Activated CD4-positive, alpha-beta T cell treated with anti-CD3 and anti-CD28 coated beads for 1 hour (primary cell): ENCODE measurements around the gene FSCN2.

Source experiments
- DNase-seq: peaks from one replicate; pipeline ENCODE4 v3.0.0-alpha.2; 2020

FSCN2 gene

GRCh38 chr17:81491181-81491581 lies 37.0 kb upstream of the FSCN2 start:
- no peak for DNase-seq

GRCh38 chr17:81491761-81492160 lies 36.4 kb upstream of the FSCN2 start:
- DNase-seq, result no peak

DNA sequence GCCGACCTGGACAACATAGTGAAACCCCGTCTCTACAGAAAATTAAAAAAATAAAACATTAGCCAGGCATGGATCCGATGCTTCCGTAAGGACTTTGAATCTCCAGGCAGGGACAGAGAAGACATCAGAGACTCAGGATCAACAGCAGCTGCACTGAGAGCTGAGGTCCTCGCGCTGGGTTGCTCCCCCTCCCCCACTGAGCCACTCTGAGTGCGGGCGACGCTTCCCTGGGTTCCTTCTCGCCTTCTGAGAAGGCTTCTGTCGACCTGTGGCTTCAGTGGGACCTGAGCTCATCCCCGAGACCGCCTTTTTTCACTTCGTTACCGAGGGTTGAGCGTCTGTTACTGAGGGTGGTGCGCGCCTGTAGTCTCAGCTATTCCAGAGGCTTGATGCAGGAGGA lies 36.0 kb upstream of the FSCN2 start:
- no peak for DNase-seq

GRCh38 chr17:81492706-81493105 lies 35.5 kb upstream of the FSCN2 start:
- DNase-seq, result no peak

DNA sequence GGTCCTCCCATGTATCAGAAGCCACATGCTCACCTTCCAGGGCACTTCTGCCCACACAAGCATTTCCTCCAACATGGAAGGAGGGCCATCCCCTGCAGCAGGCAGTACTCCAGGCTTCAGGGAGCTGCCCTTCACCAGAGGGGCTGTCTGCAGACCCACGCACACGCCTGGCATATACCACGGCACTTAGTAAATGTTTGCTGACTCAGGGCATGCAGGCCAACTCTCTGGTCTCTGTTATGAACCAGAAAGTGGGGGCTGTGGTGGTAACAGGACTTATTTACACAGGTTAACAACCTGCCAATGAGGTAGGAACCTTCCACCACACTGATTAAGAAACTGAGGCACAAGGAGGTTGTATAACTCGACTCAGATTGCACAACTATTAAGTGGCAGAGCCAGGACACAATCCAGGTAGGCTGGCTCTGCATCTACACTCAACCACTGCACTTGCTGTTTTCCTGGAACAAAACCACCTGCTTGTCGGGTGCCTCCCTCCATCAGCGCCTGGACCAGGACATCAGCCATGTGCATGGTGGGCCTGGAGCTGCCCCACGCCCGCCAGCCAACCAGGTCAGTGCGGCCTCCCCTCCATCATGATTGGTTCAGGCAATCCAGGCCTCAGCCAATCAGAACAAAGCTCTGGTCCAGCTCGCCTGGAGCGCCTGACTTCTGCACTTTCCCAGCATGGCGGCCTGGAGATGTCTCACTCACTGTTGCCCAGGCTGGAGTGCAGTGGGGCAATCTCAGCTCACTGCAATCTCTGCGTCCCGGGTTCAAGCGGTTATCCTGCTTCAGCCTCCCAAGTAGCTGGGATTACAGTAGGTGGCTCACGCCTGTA lies 34.8 kb upstream of the FSCN2 start:
- no peak for DNase-seq

- no peak for DNase-seq
Measured at GRCh38 chr17:81494626-81495377, 33.4 kb upstream of the FSCN2 start.

- no peak for DNase-seq
Measured at GRCh38 chr17:81498953-81499600, 29.1 kb upstream of the FSCN2 start.

- DNase-seq, result no peak
Measured at GRCh38 chr17:81499601-81499970, 28.6 kb upstream of the FSCN2 start.

DNA sequence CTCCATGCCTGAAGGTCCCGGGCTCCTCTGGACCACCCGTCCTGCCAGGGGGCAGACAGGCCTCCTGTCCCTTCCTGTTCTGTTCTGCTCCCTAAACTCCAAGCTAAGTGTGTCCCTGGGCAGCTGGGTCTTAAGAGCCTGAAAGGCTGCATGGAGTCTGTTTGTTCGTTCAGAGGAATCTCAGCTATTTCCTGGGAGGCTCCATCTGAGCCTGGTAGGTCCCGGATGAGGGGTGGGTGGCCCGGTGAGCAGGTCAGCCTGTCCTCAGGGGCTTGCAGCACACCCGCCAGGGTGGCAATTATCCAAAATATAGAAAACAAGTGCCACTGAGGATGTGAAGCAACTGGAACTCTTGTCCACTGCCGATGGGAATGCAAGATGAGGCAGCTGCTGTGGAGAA lies 28.1 kb upstream of the FSCN2 start:
- DNase-seq, result no peak

DNA sequence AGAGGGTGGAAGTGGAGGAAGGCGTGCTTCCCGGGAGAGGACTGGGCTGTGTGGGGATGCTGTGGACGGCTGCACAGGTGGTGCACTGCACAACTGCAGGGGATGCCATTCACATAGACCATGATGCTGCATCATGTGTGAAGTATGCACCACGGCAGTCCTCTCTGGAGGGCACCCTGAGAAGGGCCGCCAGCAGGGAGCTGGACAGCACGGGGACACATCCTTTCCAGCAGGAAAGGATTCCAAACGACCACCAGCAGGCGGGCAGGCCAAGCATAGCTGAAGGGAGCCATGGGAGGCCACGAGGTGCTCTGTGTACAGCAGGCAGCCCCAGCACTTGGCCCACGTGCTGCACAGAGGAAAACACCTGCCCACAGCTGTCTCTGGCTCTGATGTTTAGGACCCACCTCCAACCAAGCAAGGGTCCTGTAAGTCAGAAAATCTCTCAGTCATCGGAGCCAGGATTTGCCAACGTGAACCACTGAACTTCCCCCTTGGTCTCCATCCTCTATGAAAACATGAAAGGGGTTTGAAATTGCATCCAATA lies 25.6 kb upstream of the FSCN2 start:
- DNase-seq, result no peak

DNA sequence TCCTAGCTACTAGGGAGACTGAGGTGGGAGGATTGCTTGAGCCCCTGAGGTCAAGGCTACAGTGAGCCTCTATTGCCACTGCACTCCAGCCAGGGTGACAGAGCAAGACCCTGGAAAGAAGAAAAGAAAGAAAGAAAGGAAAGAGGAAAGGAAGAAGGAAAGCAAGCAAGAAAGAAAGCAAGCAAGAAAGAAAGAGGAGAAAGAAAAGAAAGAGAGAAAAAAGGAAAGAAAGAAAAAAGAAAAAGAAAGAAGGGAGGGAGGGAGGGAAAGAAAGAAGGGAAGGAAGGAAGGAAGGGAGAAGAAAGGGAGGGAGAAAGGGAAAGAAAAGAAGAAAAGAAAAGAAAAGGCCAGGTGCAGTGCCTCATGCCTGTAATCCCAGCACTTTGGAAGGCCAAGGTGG lies 24.6 kb upstream of the FSCN2 start:
- no peak for DNase-seq

GRCh38 chr17:81508639-81509206 lies 19.5 kb upstream of the FSCN2 start:
- no peak for DNase-seq

GRCh38 chr17:81509207-81509971 lies 18.8 kb upstream of the FSCN2 start:
- DNase-seq, result no peak

DNA sequence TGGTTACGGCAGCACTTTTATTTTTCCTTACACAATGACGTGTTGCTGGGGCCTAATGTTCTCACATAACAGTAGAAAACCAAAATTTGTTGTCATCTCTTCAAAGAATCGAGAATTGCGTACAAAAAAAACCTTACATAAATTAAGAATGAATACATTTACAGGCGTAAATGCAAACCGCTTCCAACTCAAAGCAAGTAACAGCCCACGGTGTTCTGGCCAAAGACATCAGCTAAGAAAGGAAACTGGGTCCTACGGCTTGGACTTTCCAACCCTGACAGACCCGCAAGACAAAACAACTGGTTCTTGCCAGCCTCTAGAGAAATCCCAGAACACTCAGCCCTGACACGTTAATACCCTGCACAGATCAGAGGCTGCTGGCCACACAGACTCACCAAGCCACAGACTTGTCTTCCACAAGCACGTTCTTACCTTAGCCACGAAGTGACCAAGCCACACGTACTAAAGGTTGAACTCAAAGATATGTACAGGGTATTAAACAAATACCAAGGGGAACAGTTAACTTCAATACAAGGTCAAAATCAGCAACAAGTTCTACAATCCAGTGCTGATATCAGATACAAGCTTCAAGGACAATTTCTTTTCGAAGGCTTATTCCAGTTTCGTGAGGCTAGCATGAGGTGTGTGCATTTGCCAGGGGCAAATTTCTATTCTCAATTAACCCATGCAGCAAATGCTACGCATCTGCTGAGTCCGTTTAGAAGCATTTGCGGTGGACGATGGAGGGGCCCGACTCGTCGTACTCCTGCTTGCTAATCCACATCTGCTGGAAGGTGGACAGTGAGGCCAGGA lies 18.0 kb upstream of the FSCN2 start:
- no peak for DNase-seq

GRCh38 chr17:81510785-81511553 lies 17.2 kb upstream of the FSCN2 start:
- DNase-seq, result no peak

GRCh38 chr17:81511554-81511803 lies 16.7 kb upstream of the FSCN2 start:
- DNase-seq, result no peak

DNA sequence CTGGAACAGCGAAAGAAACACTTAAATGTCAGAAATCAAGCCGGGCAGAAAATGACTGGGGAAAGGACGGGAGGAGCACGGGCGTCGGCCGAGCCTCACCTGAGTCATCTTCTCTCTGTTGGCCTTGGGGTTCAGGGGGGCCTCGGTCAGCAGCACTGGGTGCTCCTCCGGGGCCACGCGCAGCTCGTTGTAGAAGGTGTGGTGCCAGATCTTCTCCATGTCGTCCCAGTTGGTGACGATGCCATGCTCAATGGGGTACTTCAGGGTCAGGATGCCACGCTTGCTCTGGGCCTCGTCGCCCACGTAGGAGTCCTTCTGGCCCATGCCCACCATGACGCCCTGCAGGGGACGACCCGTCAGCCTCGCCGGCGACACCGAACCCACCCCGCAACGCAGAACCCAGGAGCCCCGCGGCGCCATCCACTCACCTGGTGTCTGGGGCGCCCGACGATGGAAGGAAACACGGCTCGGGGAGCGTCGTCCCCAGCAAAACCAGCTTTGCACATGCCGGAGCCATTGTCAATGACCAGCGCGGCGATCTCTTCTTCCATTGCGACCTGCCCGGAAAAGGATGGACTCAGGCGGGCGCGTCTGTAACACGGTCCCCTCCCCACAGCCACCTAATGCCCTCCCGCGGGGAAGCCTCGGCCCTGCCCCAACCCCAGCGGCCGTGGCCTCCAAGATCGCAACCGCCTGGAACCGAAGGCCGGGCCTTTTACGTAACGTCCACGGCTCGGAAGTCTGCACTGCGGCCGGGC lies 16.2 kb upstream of the FSCN2 start:
- DNase-seq, result peak; percentile 50

GRCh38 chr17:81512562-81513371 lies 15.4 kb upstream of the FSCN2 start, which contains the start of gene ACTG1:
ACTG1 (minus strand) TSS chr17:81512799; CDS start chr17:81512354, 445 bp downstream.
- DNase-seq, result peak; percentile 92

DNA sequence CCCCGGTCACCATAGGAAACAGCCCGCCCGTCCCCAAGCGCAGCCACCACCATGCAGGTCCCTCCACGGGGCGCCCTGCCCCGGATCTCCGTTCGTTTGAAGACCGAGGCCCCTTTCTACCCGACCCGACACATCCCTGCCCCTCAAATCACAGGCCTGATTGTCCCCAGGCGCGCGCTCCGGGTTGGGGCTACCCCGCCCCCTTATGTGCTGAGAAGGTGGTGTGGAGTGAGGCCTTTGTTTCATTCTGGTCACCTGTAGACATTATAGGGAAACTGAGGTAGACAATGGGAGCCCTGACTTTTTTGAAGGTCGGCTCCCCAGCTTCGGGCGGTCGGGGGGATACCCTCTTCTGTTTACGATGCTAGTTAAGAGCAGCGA lies 14.8 kb upstream of the FSCN2 start:
- DNase-seq, result peak; percentile 52
